Fibroblast of lung (primary cell): ENCODE results near the gene PTPRA.

ENCODE experiments used
- EZH2 ChIP-seq: IDR thresholded peaks from 2 replicates; pipeline ENCODE4 v1.5.1; 2012; ENCODE audit warnings: low read length, control low read depth, mild to moderate bottlenecking; ENCODE audit errors: missing control alignments
- TF ChIP-seq, protein P1 (sequence below), 2 donors: IDR thresholded peaks in 1 of 2; conservative IDR thresholded peaks in 1 of 2; 1 replicate in 1 of 2; 2 replicates in 1 of 2; pipeline ENCODE4 v1.5.1; 2011 to 2012; ENCODE audit warnings: low read length in 2 of 2, control low read depth in 1 of 2, inconsistent platforms in 1 of 2, low read depth in 1 of 2, mild to moderate bottlenecking in 1 of 2

DNA sequence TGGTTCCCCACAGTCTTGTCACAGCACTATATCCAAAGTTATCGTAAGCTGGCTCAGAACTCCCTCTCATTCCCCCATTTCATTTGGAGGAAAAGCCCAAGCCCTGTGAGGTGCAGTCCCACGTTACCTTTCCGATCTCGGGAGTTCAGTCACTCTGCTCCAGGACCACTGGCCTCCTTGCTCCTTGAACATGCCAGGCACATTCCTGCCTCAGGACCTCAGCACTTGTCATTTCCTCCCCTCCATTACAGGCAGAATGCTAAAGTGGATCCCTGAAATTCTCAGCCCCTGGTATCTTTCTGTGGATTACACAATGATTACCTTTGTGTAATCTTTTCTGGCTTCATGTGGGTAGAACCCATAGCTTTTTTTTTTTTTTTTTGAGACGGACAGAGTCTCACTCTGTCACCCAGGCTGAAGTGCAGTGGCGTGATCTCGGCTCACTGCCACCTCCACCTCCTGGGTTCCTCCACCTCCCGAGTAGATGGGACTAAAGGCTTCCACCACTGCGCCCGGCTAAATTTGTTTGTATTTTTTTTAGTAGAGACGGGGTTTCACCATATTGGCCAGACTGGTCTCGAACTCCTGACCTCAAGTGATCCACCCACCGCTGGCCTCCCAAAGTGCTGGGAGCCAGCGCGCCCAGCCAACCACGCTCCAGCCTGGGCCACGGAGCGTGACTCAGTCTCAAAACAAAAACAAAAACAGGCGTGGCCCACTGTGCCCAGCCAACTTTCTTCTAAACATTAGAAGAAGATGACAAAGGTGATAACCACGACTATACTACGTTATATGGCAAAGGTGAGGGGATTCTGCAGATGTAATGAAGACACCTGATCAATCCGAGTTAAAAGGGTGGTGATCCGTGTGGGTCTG, 194.1 kb downstream of the PTPRA start:
- no peak for TF ChIP-seq EZH2
- TF ChIP-seq, protein P1, sequence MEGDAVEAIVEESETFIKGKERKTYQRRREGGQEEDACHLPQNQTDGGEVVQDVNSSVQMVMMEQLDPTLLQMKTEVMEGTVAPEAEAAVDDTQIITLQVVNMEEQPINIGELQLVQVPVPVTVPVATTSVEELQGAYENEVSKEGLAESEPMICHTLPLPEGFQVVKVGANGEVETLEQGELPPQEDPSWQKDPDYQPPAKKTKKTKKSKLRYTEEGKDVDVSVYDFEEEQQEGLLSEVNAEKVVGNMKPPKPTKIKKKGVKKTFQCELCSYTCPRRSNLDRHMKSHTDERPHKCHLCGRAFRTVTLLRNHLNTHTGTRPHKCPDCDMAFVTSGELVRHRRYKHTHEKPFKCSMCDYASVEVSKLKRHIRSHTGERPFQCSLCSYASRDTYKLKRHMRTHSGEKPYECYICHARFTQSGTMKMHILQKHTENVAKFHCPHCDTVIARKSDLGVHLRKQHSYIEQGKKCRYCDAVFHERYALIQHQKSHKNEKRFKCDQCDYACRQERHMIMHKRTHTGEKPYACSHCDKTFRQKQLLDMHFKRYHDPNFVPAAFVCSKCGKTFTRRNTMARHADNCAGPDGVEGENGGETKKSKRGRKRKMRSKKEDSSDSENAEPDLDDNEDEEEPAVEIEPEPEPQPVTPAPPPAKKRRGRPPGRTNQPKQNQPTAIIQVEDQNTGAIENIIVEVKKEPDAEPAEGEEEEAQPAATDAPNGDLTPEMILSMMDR (conservative IDR thresholded peaks at IDR 0.05 in 1 of 2, IDR thresholded peaks at IDR 0.05 in 1 of 2; ENCODE audit: low read depth in 1 of 2, low read length in 2 of 2) = no peak
